ENCODE results near the gene SLC15A2. TPM values are rescaled to one million over a fixed set of nuclear protein-coding genes. Genes with fewer than 3 reads are reported as not detected.

Gene SLC15A2
- total and polyA plus RNA-seq, 2 experiments from 2014 or later, result 0.26 to 0.90 TPM

DNA sequence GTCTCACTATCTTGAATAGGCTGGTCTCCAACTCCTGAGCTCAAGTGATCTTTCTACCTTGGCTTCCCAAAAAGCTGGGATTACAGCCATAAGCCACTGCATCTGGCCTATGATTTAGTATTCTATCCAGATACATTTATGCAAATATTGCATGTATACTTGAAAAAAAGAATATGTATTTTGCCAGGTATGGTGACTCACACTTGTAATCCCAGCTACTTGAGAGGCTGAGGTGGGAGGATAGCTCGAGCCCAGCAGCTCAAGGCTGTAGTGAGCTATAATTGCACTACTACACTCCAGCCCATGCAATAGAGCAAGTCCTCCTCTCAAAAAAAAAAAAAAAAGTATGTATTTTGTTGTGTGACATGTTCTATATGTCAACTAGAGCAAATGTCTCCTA is 54.4 kb downstream of the SLC15A2 start:
- H3K27me3 ChIP-seq (ENCODE audit: insufficient read depth), result no peaks in the 10 kb centered on the region
- no peak overlapping the region for H3K4me3 ChIP-seq
- 0 out of 3 replicates have a peak, but pooled peaks cover 6% of the 10 kb centered on the region for H3K36me3 Mint-ChIP-seq (ENCODE audit: low read depth)
- H4K20me1 ChIP-seq (replicated peaks; ENCODE audit: insufficient read depth), result no peaks in the 10 kb centered on the region
- peaks cover 3% of the 10 kb centered on the region; the same call in 2 of the 3 replicates for H3K4me1 Mint-ChIP-seq
- no peak overlapping the region for H2AFZ ChIP-seq
- no peak overlapping the region for H3K4me3 Mint-ChIP-seq
- H3K27ac Mint-ChIP-seq, result no peak overlapping the region
- no peaks in the 10 kb centered on the region for H3K4me1 ChIP-seq (ENCODE audit: insufficient read depth)
- no peaks in the 10 kb centered on the region for H3K79me2 ChIP-seq (replicated peaks; ENCODE audit: insufficient read depth)
- TF ChIP-seq, protein P1, sequence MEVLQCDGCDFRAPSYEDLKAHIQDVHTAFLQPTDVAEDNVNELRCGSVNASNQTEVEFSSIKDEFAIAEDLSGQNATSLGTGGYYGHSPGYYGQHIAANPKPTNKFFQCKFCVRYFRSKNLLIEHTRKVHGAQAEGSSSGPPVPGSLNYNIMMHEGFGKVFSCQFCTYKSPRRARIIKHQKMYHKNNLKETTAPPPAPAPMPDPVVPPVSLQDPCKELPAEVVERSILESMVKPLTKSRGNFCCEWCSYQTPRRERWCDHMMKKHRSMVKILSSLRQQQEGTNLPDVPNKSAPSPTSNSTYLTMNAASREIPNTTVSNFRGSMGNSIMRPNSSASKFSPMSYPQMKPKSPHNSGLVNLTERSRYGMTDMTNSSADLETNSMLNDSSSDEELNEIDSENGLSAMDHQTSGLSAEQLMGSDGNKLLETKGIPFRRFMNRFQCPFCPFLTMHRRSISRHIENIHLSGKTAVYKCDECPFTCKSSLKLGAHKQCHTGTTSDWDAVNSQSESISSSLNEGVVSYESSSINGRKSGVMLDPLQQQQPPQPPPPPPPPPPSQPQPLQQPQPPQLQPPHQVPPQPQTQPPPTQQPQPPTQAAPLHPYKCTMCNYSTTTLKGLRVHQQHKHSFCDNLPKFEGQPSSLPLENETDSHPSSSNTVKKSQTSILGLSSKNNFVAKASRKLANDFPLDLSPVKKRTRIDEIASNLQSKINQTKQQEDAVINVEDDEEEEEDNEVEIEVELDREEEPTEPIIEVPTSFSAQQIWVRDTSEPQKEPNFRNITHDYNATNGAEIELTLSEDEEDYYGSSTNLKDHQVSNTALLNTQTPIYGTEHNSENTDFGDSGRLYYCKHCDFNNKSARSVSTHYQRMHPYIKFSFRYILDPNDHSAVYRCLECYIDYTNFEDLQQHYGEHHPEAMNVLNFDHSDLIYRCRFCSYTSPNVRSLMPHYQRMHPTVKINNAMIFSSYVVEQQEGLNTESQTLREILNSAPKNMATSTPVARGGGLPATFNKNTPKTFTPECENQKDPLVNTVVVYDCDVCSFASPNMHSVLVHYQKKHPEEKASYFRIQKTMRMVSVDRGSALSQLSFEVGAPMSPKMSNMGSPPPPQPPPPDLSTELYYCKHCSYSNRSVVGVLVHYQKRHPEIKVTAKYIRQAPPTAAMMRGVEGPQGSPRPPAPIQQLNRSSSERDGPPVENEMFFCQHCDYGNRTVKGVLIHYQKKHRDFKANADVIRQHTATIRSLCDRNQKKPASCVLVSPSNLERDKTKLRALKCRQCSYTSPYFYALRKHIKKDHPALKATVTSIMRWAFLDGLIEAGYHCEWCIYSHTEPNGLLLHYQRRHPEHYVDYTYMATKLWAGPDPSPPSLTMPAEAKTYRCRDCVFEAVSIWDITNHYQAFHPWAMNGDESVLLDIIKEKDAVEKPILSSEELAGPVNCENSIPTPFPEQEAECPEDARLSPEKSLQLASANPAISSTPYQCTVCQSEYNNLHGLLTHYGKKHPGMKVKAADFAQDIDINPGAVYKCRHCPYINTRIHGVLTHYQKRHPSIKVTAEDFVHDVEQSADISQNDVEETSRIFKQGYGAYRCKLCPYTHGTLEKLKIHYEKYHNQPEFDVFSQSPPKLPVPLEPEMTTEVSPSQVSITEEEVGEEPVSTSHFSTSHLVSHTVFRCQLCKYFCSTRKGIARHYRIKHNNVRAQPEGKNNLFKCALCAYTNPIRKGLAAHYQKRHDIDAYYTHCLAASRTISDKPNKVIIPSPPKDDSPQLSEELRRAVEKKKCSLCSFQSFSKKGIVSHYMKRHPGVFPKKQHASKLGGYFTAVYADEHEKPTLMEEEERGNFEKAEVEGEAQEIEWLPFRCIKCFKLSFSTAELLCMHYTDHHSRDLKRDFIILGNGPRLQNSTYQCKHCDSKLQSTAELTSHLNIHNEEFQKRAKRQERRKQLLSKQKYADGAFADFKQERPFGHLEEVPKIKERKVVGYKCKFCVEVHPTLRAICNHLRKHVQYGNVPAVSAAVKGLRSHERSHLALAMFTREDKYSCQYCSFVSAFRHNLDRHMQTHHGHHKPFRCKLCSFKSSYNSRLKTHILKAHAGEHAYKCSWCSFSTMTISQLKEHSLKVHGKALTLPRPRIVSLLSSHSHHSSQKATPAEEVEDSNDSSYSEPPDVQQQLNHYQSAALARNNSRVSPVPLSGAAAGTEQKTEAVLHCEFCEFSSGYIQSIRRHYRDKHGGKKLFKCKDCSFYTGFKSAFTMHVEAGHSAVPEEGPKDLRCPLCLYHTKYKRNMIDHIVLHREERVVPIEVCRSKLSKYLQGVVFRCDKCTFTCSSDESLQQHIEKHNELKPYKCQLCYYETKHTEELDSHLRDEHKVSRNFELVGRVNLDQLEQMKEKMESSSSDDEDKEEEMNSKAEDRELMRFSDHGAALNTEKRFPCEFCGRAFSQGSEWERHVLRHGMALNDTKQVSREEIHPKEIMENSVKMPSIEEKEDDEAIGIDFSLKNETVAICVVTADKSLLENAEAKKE (CRISPR knock-in tag; IDR thresholded peaks at IDR 0.05), result no peak
- TF ChIP-seq EZH2phosphoT487 (IDR thresholded peaks at IDR 0.05; ENCODE audit: unreplicated experiment), result no peak
- no peak for TF ChIP-seq JUNB (IDR thresholded peaks at IDR 0.05; ENCODE audit: unreplicated experiment)
- TF ChIP-seq, protein P2, sequence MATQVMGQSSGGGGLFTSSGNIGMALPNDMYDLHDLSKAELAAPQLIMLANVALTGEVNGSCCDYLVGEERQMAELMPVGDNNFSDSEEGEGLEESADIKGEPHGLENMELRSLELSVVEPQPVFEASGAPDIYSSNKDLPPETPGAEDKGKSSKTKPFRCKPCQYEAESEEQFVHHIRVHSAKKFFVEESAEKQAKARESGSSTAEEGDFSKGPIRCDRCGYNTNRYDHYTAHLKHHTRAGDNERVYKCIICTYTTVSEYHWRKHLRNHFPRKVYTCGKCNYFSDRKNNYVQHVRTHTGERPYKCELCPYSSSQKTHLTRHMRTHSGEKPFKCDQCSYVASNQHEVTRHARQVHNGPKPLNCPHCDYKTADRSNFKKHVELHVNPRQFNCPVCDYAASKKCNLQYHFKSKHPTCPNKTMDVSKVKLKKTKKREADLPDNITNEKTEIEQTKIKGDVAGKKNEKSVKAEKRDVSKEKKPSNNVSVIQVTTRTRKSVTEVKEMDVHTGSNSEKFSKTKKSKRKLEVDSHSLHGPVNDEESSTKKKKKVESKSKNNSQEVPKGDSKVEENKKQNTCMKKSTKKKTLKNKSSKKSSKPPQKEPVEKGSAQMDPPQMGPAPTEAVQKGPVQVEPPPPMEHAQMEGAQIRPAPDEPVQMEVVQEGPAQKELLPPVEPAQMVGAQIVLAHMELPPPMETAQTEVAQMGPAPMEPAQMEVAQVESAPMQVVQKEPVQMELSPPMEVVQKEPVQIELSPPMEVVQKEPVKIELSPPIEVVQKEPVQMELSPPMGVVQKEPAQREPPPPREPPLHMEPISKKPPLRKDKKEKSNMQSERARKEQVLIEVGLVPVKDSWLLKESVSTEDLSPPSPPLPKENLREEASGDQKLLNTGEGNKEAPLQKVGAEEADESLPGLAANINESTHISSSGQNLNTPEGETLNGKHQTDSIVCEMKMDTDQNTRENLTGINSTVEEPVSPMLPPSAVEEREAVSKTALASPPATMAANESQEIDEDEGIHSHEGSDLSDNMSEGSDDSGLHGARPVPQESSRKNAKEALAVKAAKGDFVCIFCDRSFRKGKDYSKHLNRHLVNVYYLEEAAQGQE (IDR thresholded peaks at IDR 0.05; ENCODE audit: unreplicated experiment), result no peak
- H3K27ac ChIP-seq (ENCODE audit: low read depth), result no peak overlapping the region
- H3K4me2 ChIP-seq, result no peak overlapping the region
- no peaks in the 10 kb centered on the region for H3F3A ChIP-seq (replicated peaks; ENCODE audit: low read depth)
- no peaks in the 10 kb centered on the region for H3K27me3 Mint-ChIP-seq (ENCODE audit: insufficient read depth, low read depth, poor library complexity)
- 0 out of 3 replicates have a peak, but pooled peaks cover 4% of the 10 kb centered on the region for H3K9me3 Mint-ChIP-seq
- no peaks in the 10 kb centered on the region for H3K36me3 ChIP-seq (ENCODE audit: insufficient read depth)
- DNase-seq (ENCODE audit: low spot score) (no peak), ATAC-seq (no peak)
- no peaks in the 10 kb centered on the region for H3K9me2 ChIP-seq (ENCODE audit: insufficient read depth)

All from GM23338 (cell line).